Stimulated activated CD8-positive, alpha-beta memory T cell treated with anti-CD3 and anti-CD28 coated beads, Interleukin-2, amount 100 ng/mL, for 48 hours (primary cell): ENCODE results near the gene OR52B2.

Experiments
- DNase-seq, 2 donors: peaks; one replicate each; pipeline ENCODE4 v3.0.0-alpha.2; 2020; ENCODE audit warnings: low read depth in 2 of 2

OR52B2 gene

GRCh38 chr11:6170226-6170625 is at the start of gene OR52B2:
Gene OR52B2 (minus strand): TSS chr11:6170326. CDS start chr11:6170326, 0 bp downstream.
- DNase-seq, result no peak

- DNase-seq, result no peak
Measured at GRCh38 chr11:6219359-6219758, 49.2 kb upstream of the OR52B2 start.

- DNase-seq, result no peak
Measured at GRCh38 chr11:6217722-6218121, 47.6 kb upstream of the OR52B2 start.

GRCh38 chr11:6216501-6216900 is 46.4 kb upstream of the OR52B2 start:
- DNase-seq, result no peak

GRCh38 chr11:6214530-6214929 is 44.4 kb upstream of the OR52B2 start:
- DNase-seq, result no peak

- DNase-seq, result no peak
Measured at GRCh38 chr11:6210274-6210955, 40.3 kb upstream of the OR52B2 start.

GRCh38 chr11:6209801-6210200 is 39.7 kb upstream of the OR52B2 start:
- DNase-seq, result no peak

- DNase-seq, result no peak
Measured at GRCh38 chr11:6206456-6207180, 36.5 kb upstream of the OR52B2 start.

- no peak for DNase-seq
Measured at GRCh38 chr11:6205366-6205765, 35.2 kb upstream of the OR52B2 start, which contains the start of gene C11orf42. Gene C11orf42 (plus strand): TSS chr11:6205557. CDS start chr11:6205616, 59 bp downstream.

- no peak for DNase-seq
Measured at GRCh38 chr11:6204706-6205105, 34.6 kb upstream of the OR52B2 start.

GRCh38 chr11:6203327-6203726 is 33.2 kb upstream of the OR52B2 start:
- no peak for DNase-seq

GRCh38 chr11:6202041-6202440 is 31.9 kb upstream of the OR52B2 start:
- no peak for DNase-seq

GRCh38 chr11:6201481-6201880 is 31.4 kb upstream of the OR52B2 start:
- no peak for DNase-seq

GRCh38 chr11:6200975-6201374 is 30.8 kb upstream of the OR52B2 start:
- DNase-seq, result no peak

GRCh38 chr11:6199174-6199810 is 29.2 kb upstream of the OR52B2 start, which contains the start of gene OR52W1:
Gene OR52W1 (plus strand): TSS chr11:6199224. CDS start chr11:6199224, 0 bp downstream.
- DNase-seq, result no peak

GRCh38 chr11:6197466-6198200 is 27.5 kb upstream of the OR52B2 start:
- DNase-seq, result no peak

GRCh38 chr11:6196396-6196795 is 26.3 kb upstream of the OR52B2 start:
- no peak for DNase-seq

GRCh38 chr11:6194065-6194581 is 24.0 kb upstream of the OR52B2 start:
- no peak for DNase-seq

- DNase-seq, result no peak
Measured at GRCh38 chr11:6191742-6192141, 21.6 kb upstream of the OR52B2 start.

- no peak for DNase-seq
Measured at GRCh38 chr11:6175440-6175839, 5.3 kb upstream of the OR52B2 start.

- no peak for DNase-seq
Measured at GRCh38 chr11:6156628-6157359, 13.3 kb downstream of the OR52B2 start.
